ENCODE measurements around the gene SIX1. TPM values are rescaled to one million over a fixed set of nuclear protein-coding genes. Genes with fewer than 3 reads are reported as not detected.

SIX1 gene
- total and polyA plus RNA-seq, 2 experiments from 2014 or later, result 0.12 to 0.46 TPM

DNA sequence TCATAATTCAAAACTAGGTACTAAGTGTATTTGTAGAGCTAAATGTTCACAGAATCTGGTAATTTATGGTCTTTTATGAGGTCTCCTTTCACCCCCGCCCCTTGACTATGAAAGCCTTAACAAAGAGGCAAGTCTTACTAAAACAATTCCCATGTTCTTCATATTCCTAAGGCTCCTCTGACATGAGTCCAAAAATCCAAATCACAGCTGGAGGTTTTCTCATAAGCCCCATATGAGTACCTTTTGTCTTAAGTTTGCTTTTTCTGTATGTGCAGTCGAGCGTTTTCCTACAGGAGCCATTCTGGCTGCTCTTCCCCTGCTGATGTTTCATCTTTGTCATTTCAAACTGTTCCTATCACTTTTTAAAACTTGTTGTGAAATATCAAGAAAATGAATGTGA lies 55.2 kb downstream of the SIX1 start:
- TF ChIP-seq, protein P1, sequence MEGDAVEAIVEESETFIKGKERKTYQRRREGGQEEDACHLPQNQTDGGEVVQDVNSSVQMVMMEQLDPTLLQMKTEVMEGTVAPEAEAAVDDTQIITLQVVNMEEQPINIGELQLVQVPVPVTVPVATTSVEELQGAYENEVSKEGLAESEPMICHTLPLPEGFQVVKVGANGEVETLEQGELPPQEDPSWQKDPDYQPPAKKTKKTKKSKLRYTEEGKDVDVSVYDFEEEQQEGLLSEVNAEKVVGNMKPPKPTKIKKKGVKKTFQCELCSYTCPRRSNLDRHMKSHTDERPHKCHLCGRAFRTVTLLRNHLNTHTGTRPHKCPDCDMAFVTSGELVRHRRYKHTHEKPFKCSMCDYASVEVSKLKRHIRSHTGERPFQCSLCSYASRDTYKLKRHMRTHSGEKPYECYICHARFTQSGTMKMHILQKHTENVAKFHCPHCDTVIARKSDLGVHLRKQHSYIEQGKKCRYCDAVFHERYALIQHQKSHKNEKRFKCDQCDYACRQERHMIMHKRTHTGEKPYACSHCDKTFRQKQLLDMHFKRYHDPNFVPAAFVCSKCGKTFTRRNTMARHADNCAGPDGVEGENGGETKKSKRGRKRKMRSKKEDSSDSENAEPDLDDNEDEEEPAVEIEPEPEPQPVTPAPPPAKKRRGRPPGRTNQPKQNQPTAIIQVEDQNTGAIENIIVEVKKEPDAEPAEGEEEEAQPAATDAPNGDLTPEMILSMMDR (IDR thresholded peaks at IDR 0.05; ENCODE audit: low read depth, low read length), result no peak
- Histone ChIP-seq H3K4me3 (no peak overlapping the region), H3K9me3 (ENCODE audit: low read depth) (no peaks in the 10 kb centered on the region), H3K27me3 (no peaks in the 10 kb centered on the region), H3K27ac (no peak overlapping the region), H3K4me1 (ENCODE audit: low read depth) (no peaks in the 10 kb centered on the region), H3K36me3 (no peaks in the 10 kb centered on the region)
- DNase-seq (ENCODE audit: low read depth in 1 of 2, low spot score in 1 of 2), result no peak

Other genes with a start within 250 kb of the SIX1 start
- gene C14orf39, start 163.4 kb downstream of the SIX1 start, total RNA-seq, result 0.56 and 2.2 TPM in 2 replicates
- 1.5 and 4.2 TPM in 2 replicates for gene C14orf39, start 163.4 kb downstream of the SIX1 start, polyA plus RNA-seq
- not detected in 2 replicates for gene SIX6, start 140.3 kb downstream of the SIX1 start, total RNA-seq
- not detected in 2 replicates for gene SIX6, start 140.3 kb downstream of the SIX1 start, polyA plus RNA-seq
- gene SIX4, start 74.9 kb upstream of the SIX1 start, total RNA-seq, result 11.7 and 25.0 TPM in 2 replicates
- 3.4 and 4.2 TPM in 2 replicates for gene SIX4, start 74.9 kb upstream of the SIX1 start, polyA plus RNA-seq
- gene MNAT1, start 85.3 kb upstream of the SIX1 start, total RNA-seq, result 22.2 and 31.7 TPM in 2 replicates
- 55.2 and 59.0 TPM in 2 replicates for gene MNAT1, start 85.3 kb upstream of the SIX1 start, polyA plus RNA-seq

Measured in cardiac muscle cell (in vitro differentiated cells and primary cell).